GM13977 (cell line): ENCODE data around the gene MAPT.

Source experiments
- DNase-seq: peaks from one replicate; pipeline ENCODE4 v3.0.0; 2012; ENCODE audit warnings: low spot score
- in situ Hi-C: fragments of 300-500 bp; cut with MboI; formaldehyde crosslinking; loops from one replicate; pipeline ENCODE4 v1.12.0; 2022; ENCODE audit warnings: low sequenced_read_pairs, low pct_unique_long_range_greater_than_20kb, mixed read lengths, inconsistent platforms; ENCODE audit not compliant: unreplicated experiment
- TF ChIP-seq, protein P1 (sequence below): IDR thresholded peaks from 2 replicates; pipeline ENCODE4 v1.5.1; 2012; ENCODE audit warnings: mild to moderate bottlenecking, control low read depth; ENCODE audit not compliant: insufficient read depth; ENCODE audit errors: extremely low read depth, missing control alignments

Gene MAPT

DNA sequence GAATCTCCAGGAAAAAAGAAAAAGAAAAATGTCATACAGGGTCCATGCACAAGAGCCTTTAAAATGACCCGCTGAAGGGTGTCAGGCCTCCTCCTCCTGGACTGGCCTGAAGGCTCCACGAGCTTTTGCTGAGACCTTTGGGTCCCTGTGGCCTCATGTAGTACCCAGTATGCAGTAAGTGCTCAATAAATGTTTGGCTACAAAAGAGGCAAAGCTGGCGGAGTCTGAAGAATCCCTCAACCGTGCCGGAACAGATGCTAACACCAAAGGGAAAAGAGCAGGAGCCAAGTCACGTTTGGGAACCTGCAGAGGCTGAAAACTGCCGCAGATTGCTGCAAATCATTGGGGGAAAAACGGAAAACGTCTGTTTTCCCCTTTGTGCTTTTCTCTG is 105.5 kb downstream of the MAPT start:
- DNase-seq: no peak
- TF ChIP-seq, protein P1, sequence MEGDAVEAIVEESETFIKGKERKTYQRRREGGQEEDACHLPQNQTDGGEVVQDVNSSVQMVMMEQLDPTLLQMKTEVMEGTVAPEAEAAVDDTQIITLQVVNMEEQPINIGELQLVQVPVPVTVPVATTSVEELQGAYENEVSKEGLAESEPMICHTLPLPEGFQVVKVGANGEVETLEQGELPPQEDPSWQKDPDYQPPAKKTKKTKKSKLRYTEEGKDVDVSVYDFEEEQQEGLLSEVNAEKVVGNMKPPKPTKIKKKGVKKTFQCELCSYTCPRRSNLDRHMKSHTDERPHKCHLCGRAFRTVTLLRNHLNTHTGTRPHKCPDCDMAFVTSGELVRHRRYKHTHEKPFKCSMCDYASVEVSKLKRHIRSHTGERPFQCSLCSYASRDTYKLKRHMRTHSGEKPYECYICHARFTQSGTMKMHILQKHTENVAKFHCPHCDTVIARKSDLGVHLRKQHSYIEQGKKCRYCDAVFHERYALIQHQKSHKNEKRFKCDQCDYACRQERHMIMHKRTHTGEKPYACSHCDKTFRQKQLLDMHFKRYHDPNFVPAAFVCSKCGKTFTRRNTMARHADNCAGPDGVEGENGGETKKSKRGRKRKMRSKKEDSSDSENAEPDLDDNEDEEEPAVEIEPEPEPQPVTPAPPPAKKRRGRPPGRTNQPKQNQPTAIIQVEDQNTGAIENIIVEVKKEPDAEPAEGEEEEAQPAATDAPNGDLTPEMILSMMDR: no peak
- in situ Hi-C loops: loop anchor here (10.0 kb wide), 1 partner anchor 215 kb away; no protein-coding TSS in a partner anchor

DNA sequence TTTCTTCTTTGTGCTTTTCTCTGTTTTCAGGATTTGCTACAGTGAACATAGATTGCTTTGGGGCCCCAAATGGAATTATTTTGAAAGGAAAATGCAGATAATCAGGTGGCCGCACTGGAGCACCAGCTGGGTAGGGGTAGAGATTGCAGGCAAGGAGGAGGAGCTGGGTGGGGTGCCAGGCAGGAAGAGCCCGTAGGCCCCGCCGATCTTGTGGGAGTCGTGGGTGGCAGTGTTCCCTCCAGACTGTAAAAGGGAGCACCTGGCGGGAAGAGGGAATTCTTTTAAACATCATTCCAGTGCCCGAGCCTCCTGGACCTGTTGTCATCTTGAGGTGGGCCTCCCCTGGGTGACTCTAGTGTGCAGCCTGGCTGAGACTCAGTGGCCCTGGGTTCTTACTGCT is 105.9 kb downstream of the MAPT start:
- no peak for DNase-seq
- in situ Hi-C loops: loop anchor here (10.0 kb wide), 1 partner anchor 215 kb away; no protein-coding TSS in a partner anchor
- TF ChIP-seq, protein P1: no peak

DNA sequence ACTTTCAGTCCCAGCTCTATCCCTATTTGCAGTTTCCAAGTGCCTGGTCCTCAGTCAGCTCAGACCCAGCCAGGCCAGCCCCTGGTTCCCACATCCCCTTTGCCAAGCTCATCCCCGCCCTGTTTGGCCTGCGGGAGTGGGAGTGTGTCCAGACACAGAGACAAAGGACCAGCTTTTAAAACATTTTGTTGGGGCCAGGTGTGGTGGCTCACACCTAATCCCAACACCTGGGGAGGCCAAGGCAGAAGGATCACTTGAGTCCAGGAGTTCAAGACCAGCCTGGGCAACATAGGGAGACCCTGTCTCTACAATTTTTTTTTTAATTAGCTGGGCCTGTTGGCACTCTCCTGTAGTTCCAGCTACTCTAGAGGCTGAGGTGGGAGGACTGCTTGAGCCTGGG is 106.4 kb downstream of the MAPT start:
- in situ Hi-C loops: loop anchor here (10.0 kb wide), 1 partner anchor 214 kb away; no protein-coding TSS in a partner anchor
- TF ChIP-seq, protein P1: no peak
- no peak for DNase-seq

DNA sequence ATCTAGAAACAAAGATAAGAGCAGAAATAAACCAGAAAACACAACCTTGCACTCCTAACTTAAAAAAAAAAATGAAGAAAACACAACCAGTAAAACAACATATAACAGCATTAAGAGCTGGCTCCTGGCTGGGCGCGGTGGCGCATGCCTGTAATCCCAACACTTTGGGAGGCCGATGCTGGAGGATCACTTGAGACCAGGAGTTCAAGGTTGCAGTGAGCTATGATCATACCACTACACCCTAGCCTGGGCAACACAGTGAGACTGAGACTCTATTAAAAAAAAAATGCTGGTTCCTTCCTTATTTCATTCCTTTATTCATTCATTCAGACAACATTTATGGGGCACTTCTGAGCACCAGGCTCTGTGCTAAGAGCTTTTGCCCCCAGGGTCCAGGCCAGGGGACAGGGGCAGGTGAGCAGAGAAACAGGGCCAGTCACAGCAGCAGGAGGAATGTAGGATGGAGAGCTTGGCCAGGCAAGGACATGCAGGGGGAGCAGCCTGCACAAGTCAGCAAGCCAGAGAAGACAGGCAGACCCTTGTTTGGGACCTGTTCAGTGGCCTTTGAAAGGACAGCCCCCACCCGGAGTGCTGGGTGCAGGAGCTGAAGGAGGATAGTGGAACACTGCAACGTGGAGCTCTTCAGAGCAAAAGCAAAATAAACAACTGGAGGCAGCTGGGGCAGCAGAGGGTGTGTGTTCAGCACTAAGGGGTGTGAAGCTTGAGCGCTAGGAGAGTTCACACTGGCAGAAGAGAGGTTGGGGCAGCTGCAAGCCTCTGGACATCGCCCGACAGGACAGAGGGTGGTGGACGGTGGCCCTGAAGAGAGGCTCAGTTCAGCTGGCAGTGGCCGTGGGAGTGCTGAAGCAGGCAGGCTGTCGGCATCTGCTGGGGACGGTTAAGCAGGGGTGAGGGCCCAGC is 107.3 kb downstream of the MAPT start:
- in situ Hi-C loops: loop anchor here (10.0 kb wide), 1 partner anchor 213 kb away; no protein-coding TSS in a partner anchor
- TF ChIP-seq, protein P1: no peak
- no peak for DNase-seq

DNA sequence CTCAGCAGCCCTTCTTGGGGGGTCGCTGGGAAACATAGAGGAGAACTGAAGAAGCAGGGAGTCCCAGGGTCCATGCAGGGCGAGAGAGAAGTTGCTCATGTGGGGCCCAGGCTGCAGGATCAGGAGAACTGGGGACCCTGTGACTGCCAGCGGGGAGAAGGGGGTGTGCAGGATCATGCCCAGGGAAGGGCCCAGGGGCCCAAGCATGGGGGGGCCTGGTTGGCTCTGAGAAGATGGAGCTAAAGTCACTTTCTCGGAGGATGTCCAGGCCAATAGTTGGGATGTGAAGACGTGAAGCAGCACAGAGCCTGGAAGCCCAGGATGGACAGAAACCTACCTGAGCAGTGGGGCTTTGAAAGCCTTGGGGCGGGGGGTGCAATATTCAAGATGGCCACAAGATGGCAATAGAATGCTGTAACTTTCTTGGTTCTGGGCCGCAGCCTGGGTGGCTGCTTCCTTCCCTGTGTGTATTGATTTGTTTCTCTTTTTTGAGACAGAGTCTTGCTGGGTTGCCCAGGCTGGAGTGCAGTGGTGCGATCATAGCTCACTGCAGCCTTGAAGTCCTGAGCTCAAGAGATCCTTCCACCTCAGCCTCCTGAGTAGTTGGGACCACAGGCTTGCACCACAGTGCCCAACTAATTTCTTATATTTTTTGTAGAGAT is 108.1 kb downstream of the MAPT start:
- TF ChIP-seq, protein P1: peak; percentile 89
- in situ Hi-C loops: loop anchor here (10.0 kb wide), 1 partner anchor 212 kb away; no protein-coding TSS in a partner anchor
- peak; percentile 85 for DNase-seq

DNA sequence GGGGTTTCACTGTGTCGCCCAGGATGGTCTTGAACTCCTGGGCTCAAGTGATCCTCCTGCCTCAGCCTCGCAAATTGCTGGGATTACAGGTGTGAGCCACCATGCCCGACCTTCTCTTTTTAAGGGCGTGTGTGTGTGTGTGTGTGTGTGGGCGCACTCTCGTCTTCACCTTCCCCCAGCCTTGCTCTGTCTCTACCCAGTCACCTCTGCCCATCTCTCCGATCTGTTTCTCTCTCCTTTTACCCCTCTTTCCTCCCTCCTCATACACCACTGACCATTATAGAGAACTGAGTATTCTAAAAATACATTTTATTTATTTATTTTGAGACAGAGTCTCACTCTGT is 108.6 kb downstream of the MAPT start:
- TF ChIP-seq, protein P1: no peak
- in situ Hi-C loops: loop anchor here (10.0 kb wide), 1 partner anchor 212 kb away; no protein-coding TSS in a partner anchor
- no peak for DNase-seq
